Loucy (cell line): Measurements from ENCODE around the gene NCAPH2.

ENCODE experiments used
- CTCF ChIP-seq: fragments of 200-600 bp; sonication (generic); conservative IDR thresholded peaks from 2 replicates; pipeline ENCODE4 v1.5.1; 2014; ENCODE audit warnings: mild to moderate bottlenecking, antibody characterized with exemption, low read length
- EZH2phosphoT487 ChIP-seq: fragments of 200-600 bp; IDR thresholded peaks from 2 replicates; pipeline ENCODE4 v1.6.1; 2018; ENCODE audit warnings: antibody characterized with exemption, mild to moderate bottlenecking, moderate library complexity, borderline replicate concordance

- TF ChIP-seq CTCF (no peak), EZH2phosphoT487 (no peak)
Measured at GRCh38 chr22:50531962-50532674, 24.1 kb downstream of the NCAPH2 start.
